GM10266 (cell line): ENCODE measurements around the gene POTEH.
"Not testable (repeated sequence)": the region's sequence is repeated elsewhere in the genome, so short reads cannot be mapped to it uniquely, and the experiment has no call there.

Source experiments
- DNase-seq: peaks from one replicate; pipeline ENCODE4 v3.0.0; 2012; ENCODE audit errors: extremely low spot score

The POTEH gene

DNA sequence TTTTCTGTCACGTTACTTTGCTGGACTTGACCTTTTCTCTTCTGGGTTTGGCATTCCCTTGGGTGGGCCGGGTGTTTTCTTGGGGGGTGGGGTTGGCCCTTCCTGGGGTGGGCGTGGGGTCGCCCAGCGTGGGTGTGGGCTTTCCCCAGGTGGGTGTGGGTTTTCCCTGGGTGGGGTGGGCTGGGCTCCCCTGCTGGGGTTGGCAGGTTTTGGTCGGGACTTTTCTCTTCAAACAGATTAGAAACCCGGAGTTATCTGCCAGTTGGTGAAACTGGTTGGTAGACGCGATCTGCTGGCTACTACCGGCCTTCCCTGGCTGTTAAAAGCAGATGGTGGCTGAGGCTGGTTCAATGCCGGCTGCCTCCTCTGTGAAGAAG is at the start of gene POTEH:
POTEH (plus strand) TSS at position 278 of the 377 bp plus-strand sequence; CDS start at position 330, 52 bp downstream.
- DNase-seq: not testable (repeated sequence)

- DNase-seq: not testable (repeated sequence)
These were observed 47.5 kb upstream of the POTEH start for GRCh38 chr22:15642288-15642861.

DNA sequence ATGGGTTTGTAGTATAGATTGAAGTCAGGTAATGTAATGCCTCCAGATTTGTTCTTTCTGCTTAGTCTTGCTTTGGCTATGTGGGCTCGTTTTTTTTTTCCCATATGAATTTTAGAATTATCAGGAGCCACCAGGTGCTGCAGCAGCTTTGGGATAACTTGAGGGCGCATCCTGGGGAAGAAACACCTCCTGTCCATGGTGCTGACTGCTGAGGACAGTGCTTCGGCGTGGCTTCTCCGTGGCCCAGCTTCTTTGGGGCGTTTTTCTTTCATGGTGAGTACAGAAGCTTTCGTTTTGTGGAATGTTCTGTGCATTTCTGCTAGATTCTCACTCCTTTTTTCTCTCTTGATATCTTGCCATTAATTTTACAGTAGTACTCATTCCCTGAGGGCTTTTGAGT is 37.9 kb upstream of the POTEH start:
- DNase-seq: not testable (repeated sequence)

GRCh38 chr22:15652738-15653137 is 37.1 kb upstream of the POTEH start:
- DNase-seq: not testable (repeated sequence)

- not testable (repeated sequence) for DNase-seq
These were observed 36.6 kb upstream of the POTEH start for GRCh38 chr22:15653241-15653640.

- not testable (repeated sequence) for DNase-seq
These were observed 28.7 kb upstream of the POTEH start for GRCh38 chr22:15661102-15661501.

DNA sequence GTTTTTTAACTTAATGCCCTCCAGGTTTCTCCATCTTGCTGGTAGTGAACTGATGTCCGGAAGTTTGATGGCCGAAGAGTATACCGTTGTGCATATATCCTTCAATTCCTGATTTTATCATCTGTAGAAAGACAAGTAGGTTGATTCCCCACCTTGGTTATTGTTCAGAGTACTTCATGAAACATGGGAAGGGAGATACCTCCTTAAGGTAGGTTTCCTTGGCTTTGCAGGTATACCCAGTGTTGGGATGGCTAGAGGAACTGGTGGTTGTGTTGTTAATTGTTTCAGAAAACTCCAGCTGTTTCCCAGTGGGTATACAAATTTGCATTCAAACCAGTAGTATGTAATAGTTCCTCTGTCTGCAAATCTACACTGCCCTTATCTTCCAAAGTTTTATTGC is 25.1 kb upstream of the POTEH start:
- not testable (repeated sequence) for DNase-seq

GRCh38 chr22:15665478-15665877 is 24.3 kb upstream of the POTEH start:
- DNase-seq: not testable (repeated sequence)

GRCh38 chr22:15669430-15669829 is 20.4 kb upstream of the POTEH start:
- DNase-seq: not testable (repeated sequence)

GRCh38 chr22:15679702-15680101 is 10.1 kb upstream of the POTEH start:
- DNase-seq: not testable (repeated sequence)

- DNase-seq: not testable (repeated sequence)
These were observed 5.7 kb upstream of the POTEH start for GRCh38 chr22:15684115-15684514.

- DNase-seq: not testable (repeated sequence)
These were observed 5.1 kb upstream of the POTEH start for GRCh38 chr22:15684695-15685094.

DNA sequence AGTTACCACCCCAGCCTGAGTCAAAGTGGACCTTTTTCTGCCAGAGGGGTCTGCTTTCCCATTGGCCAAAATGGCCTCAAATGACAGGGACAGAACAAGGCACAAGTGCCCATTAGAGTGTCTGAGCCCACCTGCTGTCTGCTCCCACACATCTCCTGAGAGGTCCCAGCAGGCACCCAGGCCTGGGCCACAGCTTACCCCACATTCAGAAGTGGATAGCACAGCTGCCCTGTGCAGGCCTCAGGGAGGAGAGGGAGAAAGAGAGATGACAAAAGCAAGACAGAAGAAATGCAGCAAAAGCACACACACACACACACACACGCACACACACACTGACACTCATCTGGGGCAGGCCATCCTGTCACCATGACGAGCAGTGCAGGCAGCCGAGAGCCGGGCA is 4.2 kb upstream of the POTEH start:
- DNase-seq: not testable (repeated sequence)

DNA sequence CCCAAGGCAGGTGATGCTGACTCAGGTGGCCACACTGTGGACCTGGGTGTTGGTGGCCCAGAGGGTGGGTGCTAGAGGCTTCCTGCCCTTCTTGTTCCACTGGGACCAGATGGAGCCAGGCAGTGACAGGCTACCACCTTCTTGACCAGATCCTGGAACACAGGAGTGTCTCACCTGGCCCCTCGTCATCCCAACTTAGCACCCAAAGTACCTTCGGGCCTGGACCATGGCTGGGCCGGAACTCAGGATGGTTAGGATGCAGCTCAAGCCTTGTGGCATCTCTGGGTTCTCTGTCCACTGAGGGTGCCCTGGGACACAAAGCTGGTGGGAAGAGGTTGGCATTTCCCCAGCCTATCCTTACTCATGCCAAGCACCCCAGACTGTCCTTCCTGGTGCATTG is 2.7 kb upstream of the POTEH start:
- not testable (repeated sequence) for DNase-seq

- not testable (repeated sequence) for DNase-seq
These were observed 2.1 kb upstream of the POTEH start for GRCh38 chr22:15687676-15688075.

DNA sequence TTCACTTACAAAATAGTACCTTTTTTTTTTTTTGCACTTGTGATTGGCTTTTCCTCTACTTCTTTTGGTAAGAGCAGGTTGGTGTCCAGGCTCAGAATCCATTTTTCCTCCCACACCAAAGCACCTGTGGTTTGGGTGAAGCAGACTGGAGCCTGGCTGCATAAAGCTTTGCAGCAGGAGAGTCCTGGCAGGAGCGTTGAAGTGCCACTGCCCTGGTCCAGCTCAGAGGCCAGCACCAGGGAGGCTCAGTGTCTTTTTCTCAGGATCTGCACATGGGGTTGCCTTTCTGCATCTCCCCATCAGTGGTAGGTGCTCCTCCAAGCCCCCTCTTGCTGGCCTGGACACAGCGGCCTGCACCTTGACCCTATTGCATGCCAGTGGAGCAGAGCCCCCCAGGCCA is 1.7 kb upstream of the POTEH start:
- not testable (repeated sequence) for DNase-seq

- peak; percentile 2 for DNase-seq
These were observed 646 bp upstream of the POTEH start for GRCh38 chr22:15689012-15689748.

DNA sequence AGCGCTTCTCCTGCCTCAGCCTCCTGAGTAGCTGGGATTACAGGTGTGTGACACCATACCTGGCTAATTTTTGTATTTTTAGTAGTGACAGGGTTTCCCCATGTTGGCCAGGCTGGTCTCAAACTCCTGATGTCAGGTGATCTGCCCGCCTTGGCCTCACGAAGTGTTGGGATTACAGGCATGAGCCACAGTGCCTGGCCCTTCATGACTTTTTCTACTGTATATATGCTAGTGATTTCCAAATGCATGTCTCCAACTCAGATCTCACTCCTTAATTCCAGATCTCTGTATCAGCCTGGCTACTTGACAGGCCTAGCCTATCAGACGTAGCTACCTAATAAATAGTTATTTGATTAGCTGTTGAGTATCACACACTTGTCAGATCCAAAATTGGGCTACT is 23.8 kb downstream of the POTEH start:
- DNase-seq: not testable (repeated sequence)

GRCh38 chr22:15714125-15714524 is 24.3 kb downstream of the POTEH start:
- DNase-seq: not testable (repeated sequence)

- DNase-seq: not testable (repeated sequence)
These were observed 32.1 kb downstream of the POTEH start for GRCh38 chr22:15721884-15722283.

DNA sequence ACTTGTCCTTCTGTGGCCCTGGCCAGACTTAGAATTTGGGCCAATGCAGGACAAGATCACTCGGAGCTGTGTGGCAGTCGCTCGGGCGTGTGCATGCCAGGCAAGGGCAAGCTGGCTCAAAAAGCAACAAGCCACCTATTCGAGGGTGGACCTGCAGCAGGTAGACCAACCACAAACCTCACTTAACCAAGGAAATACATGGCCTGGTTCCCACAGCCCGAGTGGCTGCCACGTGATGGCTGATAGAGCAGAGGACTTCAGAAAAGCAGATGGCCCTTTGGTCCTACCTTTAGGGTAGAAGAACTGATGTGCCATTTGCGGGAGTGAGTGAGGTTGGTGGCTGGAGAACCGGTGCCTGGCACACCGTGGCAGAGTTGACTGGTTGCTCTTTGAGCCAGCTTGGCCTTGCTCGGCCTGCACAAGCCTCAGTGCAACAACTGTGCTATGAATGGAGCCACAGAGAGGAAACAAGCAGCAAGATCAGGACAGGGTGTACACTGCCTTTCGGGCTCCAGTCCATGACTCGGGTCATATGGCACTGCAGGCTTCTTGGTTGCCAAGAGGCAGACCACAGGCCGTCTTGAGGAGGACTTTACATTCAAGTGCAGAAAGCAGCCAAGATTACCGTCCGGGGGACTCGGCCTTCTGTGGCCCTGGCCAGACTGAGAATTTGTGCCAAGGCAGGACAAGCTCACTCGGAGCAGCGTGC is 39.5 kb downstream of the POTEH start:
- not testable (repeated sequence) for DNase-seq

DNA sequence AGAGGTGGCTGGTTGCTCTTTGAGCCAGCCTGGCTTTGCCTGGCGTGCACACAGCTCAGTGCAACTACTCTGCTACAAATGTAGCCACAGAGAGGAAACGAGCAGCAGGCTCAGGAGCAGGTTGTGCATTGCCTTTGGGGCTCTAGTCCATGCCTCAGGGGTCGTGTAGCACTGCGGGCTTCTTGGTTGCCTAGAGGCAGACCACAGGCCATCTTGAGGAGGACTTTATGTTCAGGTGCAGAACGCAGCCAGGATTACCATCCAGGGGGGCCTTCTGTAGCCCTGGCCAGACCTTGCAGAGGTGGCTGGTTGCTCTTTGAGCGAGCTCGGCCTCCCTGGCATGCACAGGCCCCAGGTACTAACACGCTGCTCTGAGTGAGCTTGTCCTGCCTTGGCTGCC is 41.2 kb downstream of the POTEH start:
- DNase-seq: not testable (repeated sequence)
